ENCODE data around the gene CMSS1.

The CMSS1 gene

DNA sequence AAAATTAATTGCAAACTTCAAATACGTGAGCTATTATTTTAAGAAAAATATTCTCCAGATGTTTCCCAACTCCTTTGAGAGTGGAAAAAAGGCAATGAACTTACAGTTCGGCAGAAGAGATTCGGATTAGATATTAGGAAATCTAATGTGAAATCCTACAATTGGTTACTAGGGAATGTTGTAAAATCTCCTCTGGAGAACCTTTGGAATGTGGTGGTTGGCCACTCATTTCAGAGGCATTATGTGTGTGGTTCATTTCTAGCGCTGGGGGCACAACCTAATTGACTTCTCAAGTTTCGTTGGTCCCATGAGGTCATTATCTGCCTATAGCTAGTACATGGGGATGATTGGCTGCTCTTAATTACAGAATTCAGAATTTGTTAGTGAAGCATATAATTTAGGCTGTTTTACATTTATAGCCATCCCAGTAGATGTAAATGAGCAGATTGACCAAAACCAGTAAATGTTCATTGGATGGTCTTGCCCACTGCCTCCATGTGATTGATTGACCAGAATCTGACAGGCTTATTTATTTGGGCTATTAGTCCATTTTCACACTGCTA, 34.6 kb upstream of the CMSS1 start:
- no peak overlapping the region for H3K27ac ChIP-seq (ENCODE audit: low read depth, low read length)
- no peaks in the 10 kb centered on the region for H3K9me3 ChIP-seq (ENCODE audit: control insufficient read depth, insufficient read depth, low read depth, low read length)
- no peak overlapping the region for H3K9ac ChIP-seq (ENCODE audit: low read length)
- H3K4me3 ChIP-seq (ENCODE audit: low read depth, low read length), result no peak overlapping the region
- no peaks in the 10 kb centered on the region for H3K27me3 ChIP-seq (ENCODE audit: control insufficient read depth, insufficient read depth, low read length)
- no peaks in the 10 kb centered on the region for H3K4me1 ChIP-seq (ENCODE audit: control insufficient read depth, insufficient read depth, low read length)
- no peaks in the 10 kb centered on the region for H3K36me3 ChIP-seq (ENCODE audit: control insufficient read depth, insufficient read depth, low read length)

DNA sequence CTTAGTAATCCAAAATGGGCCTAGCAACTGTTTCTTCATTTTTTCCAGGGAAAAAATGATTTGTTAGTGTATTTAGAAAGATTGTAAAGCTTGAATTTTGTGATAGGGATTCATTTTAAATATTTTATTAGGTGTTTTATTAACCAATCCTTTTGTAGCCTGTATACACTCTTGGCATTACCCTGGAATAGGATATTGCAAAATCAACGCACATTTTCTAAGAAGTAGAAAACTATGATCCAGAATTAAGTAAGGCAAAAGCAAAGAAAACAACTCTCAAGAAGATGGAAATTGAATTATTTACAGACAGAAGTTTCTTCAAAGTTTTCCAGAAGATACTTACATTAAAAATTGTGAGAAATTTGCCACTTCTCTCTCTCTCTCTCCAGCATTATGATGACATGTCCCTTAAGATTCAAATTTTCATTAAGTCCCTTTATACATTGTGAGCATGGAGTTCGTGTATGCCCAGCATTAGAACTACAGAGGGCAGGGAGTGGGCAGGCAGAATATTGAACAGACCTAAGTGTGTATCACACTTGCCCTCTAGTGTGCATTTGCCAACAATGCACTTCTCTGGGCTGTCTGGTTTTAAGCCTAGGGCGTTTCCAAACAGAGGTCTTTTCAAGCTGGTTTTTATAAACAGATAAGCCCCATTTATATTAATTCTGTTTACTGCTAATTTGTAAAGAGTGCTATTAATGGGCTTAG, 28.5 kb upstream of the CMSS1 start:
- no peaks in the 10 kb centered on the region for H3K4me1 ChIP-seq (ENCODE audit: control insufficient read depth, insufficient read depth, low read length)
- H3K9ac ChIP-seq (ENCODE audit: low read length), result no peak overlapping the region
- H3K27ac ChIP-seq (ENCODE audit: low read depth, low read length), result no peak overlapping the region
- H3K4me3 ChIP-seq (ENCODE audit: low read depth, low read length), result no peak overlapping the region
- no peaks in the 10 kb centered on the region for H3K36me3 ChIP-seq (ENCODE audit: control insufficient read depth, insufficient read depth, low read length)
- no peaks in the 10 kb centered on the region for H3K27me3 ChIP-seq (ENCODE audit: control insufficient read depth, insufficient read depth, low read length)
- H3K9me3 ChIP-seq (ENCODE audit: control insufficient read depth, insufficient read depth, low read depth, low read length), result no peaks in the 10 kb centered on the region

DNA sequence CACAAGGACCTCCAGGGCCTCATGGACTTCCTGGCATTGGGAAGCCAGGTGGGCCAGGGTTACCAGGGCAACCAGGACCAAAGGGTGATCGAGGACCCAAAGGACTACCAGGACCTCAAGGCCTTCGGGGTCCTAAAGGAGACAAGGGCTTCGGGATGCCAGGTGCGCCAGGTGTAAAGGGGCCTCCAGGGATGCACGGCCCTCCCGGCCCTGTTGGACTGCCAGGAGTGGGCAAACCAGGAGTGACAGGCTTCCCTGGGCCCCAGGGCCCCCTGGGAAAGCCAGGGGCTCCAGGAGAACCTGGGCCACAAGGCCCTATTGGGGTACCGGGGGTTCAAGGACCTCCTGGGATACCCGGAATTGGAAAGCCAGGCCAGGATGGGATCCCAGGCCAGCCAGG, 23.2 kb upstream of the CMSS1 start:
- Histone ChIP-seq H3K36me3 (ENCODE audit: control insufficient read depth, insufficient read depth, low read length) (no peaks in the 10 kb centered on the region), H3K27ac (ENCODE audit: low read depth, low read length) (no peak overlapping the region), H3K27me3 (ENCODE audit: control insufficient read depth, insufficient read depth, low read length) (no peaks in the 10 kb centered on the region), H3K9ac (ENCODE audit: low read length) (no peak overlapping the region), H3K4me1 (ENCODE audit: control insufficient read depth, insufficient read depth, low read length) (no peaks in the 10 kb centered on the region), H3K4me3 (ENCODE audit: low read depth, low read length) (no peak overlapping the region), H3K9me3 (ENCODE audit: control insufficient read depth, insufficient read depth, low read depth, low read length) (no peaks in the 10 kb centered on the region)

DNA sequence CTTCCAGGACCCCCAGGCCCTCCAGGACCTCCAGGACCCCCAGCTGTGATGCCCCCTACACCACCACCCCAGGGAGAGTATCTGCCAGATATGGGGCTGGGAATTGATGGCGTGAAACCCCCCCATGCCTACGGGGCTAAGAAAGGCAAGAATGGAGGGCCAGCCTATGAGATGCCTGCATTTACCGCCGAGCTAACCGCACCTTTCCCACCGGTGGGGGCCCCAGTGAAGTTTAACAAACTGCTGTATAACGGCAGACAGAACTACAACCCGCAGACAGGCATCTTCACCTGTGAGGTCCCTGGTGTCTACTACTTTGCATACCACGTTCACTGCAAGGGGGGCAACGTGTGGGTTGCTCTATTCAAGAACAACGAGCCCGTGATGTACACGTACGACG, 22.1 kb upstream of the CMSS1 start:
- H3K27me3 ChIP-seq (ENCODE audit: control insufficient read depth, insufficient read depth, low read length), result no peaks in the 10 kb centered on the region
- no peak overlapping the region for H3K27ac ChIP-seq (ENCODE audit: low read depth, low read length)
- no peaks in the 10 kb centered on the region for H3K36me3 ChIP-seq (ENCODE audit: control insufficient read depth, insufficient read depth, low read length)
- H3K9me3 ChIP-seq (ENCODE audit: control insufficient read depth, insufficient read depth, low read depth, low read length), result no peaks in the 10 kb centered on the region
- H3K4me1 ChIP-seq (ENCODE audit: control insufficient read depth, insufficient read depth, low read length), result no peaks in the 10 kb centered on the region
- no peak overlapping the region for H3K9ac ChIP-seq (ENCODE audit: low read length)
- H3K4me3 ChIP-seq (ENCODE audit: low read depth, low read length), result no peak overlapping the region

DNA sequence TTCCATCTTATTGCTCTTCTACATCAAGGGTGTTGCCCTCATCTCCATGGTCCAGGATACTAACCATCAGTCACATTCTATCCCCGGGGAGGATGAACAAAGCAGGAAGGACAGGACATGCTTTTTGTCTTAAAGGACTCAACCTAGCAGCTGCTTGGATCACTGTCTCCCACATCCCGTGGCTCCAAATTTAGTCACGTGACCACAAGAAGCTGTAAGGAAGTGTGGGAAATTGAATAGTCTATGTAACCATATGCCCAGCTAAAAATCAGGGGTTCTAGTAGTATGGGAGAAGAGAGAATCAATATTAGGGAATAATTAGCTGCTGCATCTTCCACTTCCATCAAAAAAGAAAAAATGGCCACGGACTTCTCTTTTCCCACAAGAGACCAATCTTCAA, 18.2 kb upstream of the CMSS1 start:
- Histone ChIP-seq H3K4me3 (ENCODE audit: low read depth, low read length) (no peak overlapping the region), H3K9me3 (ENCODE audit: control insufficient read depth, insufficient read depth, low read depth, low read length) (peaks cover 20% of the 10 kb centered on the region), H3K4me1 (ENCODE audit: control insufficient read depth, insufficient read depth, low read length) (no peaks in the 10 kb centered on the region), H3K27me3 (ENCODE audit: control insufficient read depth, insufficient read depth, low read length) (no peaks in the 10 kb centered on the region), H3K9ac (ENCODE audit: low read length) (no peak overlapping the region), H3K36me3 (ENCODE audit: control insufficient read depth, insufficient read depth, low read length) (no peaks in the 10 kb centered on the region), H3K27ac (ENCODE audit: low read depth, low read length) (no peak overlapping the region)

DNA sequence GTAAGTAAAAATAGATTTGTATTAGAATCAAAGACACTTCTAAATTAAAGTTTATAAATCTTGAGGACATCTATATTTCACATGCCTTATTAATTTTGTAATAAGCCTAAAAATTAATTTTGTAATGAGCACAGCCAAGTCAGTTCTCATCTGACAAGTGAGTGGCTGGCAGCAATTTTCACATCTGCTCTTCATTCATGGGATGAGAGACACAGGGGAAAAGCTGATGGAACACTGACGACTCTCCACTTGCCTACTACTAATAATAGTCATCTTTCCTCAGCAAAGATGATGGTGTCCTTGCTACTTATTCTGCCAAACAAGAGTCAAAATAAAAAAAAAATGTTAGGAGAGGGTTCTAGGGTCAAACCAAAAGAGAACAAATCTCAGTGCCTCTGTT, 14.4 kb upstream of the CMSS1 start:
- Histone ChIP-seq H3K9me3 (ENCODE audit: control insufficient read depth, insufficient read depth, low read depth, low read length) (peaks cover 41% of the 10 kb centered on the region), H3K27me3 (ENCODE audit: control insufficient read depth, insufficient read depth, low read length) (no peaks in the 10 kb centered on the region), H3K4me1 (ENCODE audit: control insufficient read depth, insufficient read depth, low read length) (no peaks in the 10 kb centered on the region), H3K27ac (ENCODE audit: low read depth, low read length) (no peak overlapping the region), H3K36me3 (ENCODE audit: control insufficient read depth, insufficient read depth, low read length) (no peaks in the 10 kb centered on the region), H3K9ac (ENCODE audit: low read length) (no peak overlapping the region), H3K4me3 (ENCODE audit: low read depth, low read length) (no peak overlapping the region)

DNA sequence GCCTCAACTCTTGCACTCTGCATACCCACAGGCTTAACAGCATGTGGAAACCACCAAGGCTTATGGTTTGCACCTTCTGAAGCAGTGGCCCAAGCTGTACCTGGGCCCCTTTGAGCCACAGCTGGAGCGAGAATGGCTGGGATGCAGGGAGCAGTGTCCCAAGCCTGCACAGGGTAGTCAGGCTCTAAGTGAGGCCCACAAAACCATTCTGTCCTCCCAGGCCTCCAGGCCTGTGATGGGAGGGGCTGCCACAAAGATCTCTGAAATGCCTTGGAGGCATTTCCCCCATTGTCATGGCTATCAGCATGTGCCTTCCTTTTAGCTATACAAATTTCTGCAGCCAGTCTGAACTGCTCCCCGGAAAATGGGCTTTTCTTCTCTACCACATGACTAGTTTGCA, 12.5 kb upstream of the CMSS1 start:
- no peaks in the 10 kb centered on the region for H3K4me1 ChIP-seq (ENCODE audit: control insufficient read depth, insufficient read depth, low read length)
- no peaks in the 10 kb centered on the region for H3K36me3 ChIP-seq (ENCODE audit: control insufficient read depth, insufficient read depth, low read length)
- H3K4me3 ChIP-seq (ENCODE audit: low read depth, low read length), result no peak overlapping the region

DNA sequence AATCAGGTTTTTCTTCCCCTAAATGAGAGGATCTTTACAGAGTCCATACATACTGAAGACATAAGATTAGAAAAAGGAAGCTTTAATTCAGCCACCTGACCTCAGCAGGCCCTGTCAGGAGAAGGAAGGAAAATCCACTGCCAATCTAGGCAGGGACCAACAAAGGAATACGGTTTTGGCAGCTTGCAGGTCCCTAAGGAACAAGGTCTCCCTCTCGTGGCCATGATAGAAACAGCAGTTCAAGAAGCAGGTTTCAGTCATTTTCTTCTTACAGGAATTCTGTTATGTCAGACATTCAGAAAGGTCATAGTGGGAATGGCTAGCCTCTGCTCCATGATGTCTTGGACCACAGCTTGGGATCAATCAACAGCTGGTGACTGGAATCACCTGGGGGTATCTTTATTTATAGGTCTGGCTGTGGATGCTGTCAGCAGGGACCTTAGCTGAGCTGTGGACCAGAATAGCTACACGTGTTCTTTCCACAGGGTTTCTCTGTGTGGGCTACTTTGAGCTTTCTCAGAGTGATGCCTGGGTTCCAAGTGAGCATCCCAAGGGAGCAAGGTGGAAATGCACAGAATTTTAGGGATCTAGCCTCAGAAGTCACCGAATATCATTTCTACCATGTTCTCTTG, 9.4 kb upstream of the CMSS1 start:
- H3K36me3 ChIP-seq (ENCODE audit: control insufficient read depth, insufficient read depth, low read length), result no peaks in the 10 kb centered on the region
- no peak overlapping the region for H3K9ac ChIP-seq (ENCODE audit: low read length)
- peaks cover 30% of the 10 kb centered on the region for H3K9me3 ChIP-seq (ENCODE audit: control insufficient read depth, insufficient read depth, low read depth, low read length)
- no peak overlapping the region for H3K4me3 ChIP-seq (ENCODE audit: low read depth, low read length)
- H3K27me3 ChIP-seq (ENCODE audit: control insufficient read depth, insufficient read depth, low read length), result no peaks in the 10 kb centered on the region
- H3K4me1 ChIP-seq (ENCODE audit: control insufficient read depth, insufficient read depth, low read length), result no peaks in the 10 kb centered on the region
- H3K27ac ChIP-seq (ENCODE audit: low read depth, low read length), result no peak overlapping the region

More for the DNA sequence above, 12.5 kb upstream of the CMSS1 start:
- Histone ChIP-seq H3K9me3 (ENCODE audit: control insufficient read depth, insufficient read depth, low read depth, low read length) (peaks cover 41% of the 10 kb centered on the region), H3K9ac (ENCODE audit: low read length) (no peak overlapping the region), H3K27me3 (ENCODE audit: control insufficient read depth, insufficient read depth, low read length) (no peaks in the 10 kb centered on the region), H3K27ac (ENCODE audit: low read depth, low read length) (no peak overlapping the region)

DNA sequence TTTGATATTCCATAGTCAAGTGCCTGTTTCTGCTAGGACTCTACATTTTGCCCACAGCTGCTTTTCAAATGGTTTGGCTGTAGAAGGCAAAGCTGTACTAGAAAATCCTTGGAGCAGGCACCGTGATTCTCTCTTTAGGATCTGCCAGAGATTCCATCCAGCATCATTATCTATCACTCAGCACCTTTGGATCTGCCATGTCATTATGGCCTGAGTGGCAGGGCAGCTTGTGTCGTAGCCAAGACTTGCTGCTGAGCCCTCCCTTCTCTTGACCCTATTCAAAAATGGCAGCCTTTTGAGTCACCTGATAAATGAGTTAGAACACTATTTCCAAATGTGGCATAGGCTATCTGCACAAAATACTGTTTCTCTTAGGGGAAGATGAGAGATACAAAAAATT, 8.1 kb upstream of the CMSS1 start:
- Histone ChIP-seq H3K9me3 (ENCODE audit: control insufficient read depth, insufficient read depth, low read depth, low read length) (peaks cover 19% of the 10 kb centered on the region), H3K36me3 (ENCODE audit: control insufficient read depth, insufficient read depth, low read length) (no peaks in the 10 kb centered on the region), H3K9ac (ENCODE audit: low read length) (no peak overlapping the region), H3K4me3 (ENCODE audit: low read depth, low read length) (no peak overlapping the region), H3K27ac (ENCODE audit: low read depth, low read length) (no peak overlapping the region), H3K27me3 (ENCODE audit: control insufficient read depth, insufficient read depth, low read length) (no peaks in the 10 kb centered on the region), H3K4me1 (ENCODE audit: control insufficient read depth, insufficient read depth, low read length) (no peaks in the 10 kb centered on the region)

DNA sequence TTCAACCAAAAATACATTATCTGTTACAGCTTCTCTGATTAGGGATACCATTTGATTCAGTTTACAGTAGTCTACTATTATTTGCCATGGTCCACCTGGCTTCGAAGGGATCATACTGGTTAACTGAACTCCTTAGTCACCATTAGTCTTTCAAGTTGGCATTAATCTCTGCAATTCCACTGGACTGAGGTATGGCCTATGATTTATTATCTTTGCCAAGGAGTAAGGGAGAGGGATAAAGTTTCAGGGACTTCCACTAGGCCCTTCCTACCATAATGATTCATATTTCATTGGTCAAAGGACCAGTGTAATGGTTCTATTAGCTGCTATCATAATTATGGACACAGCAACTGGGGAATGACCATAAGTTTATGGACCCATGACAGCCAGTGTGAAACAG, 7.3 kb upstream of the CMSS1 start:
- no peaks in the 10 kb centered on the region for H3K4me1 ChIP-seq (ENCODE audit: control insufficient read depth, insufficient read depth, low read length)
- no peak overlapping the region for H3K4me3 ChIP-seq (ENCODE audit: low read depth, low read length)
- H3K9me3 ChIP-seq (ENCODE audit: control insufficient read depth, insufficient read depth, low read depth, low read length), result peaks cover 11% of the 10 kb centered on the region
- no peak overlapping the region for H3K27ac ChIP-seq (ENCODE audit: low read depth, low read length)
- H3K36me3 ChIP-seq (ENCODE audit: control insufficient read depth, insufficient read depth, low read length), result no peaks in the 10 kb centered on the region
- H3K27me3 ChIP-seq (ENCODE audit: control insufficient read depth, insufficient read depth, low read length), result no peaks in the 10 kb centered on the region
- no peak overlapping the region for H3K9ac ChIP-seq (ENCODE audit: low read length)

DNA sequence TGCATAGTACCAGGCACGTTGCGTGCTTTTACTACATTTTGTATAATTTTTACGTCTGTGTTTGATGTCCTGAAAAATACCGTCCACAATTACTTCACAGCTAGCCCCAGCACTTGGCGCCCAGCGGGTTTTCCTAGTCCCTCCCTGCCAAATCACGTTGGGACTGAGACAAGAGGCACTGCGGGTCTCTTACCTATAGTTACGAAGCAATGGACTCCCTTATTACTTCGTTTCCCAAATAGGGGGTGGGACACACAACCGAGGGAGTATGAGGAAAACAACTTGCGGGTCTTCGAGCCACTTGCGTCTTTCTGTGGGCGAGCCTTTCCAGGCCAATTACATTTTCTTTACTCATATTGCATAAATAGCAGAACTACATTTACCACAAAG, 620 bp upstream of the CMSS1 start:
- no peaks in the 10 kb centered on the region for H3K27me3 ChIP-seq (ENCODE audit: control insufficient read depth, insufficient read depth, low read length)
- peaks cover 5% of the 10 kb centered on the region for H3K4me1 ChIP-seq (ENCODE audit: control insufficient read depth, insufficient read depth, low read length)
- peak overlapping the region; percentile 92 for H3K4me3 ChIP-seq (ENCODE audit: low read depth, low read length)
- no peaks in the 10 kb centered on the region for H3K36me3 ChIP-seq (ENCODE audit: control insufficient read depth, insufficient read depth, low read length)
- no peaks in the 10 kb centered on the region for H3K9me3 ChIP-seq (ENCODE audit: control insufficient read depth, insufficient read depth, low read depth, low read length)
- H3K27ac ChIP-seq (ENCODE audit: low read depth, low read length), result peak overlapping the region; percentile 96
- peak overlapping the region; percentile 98 for H3K9ac ChIP-seq (ENCODE audit: low read length)

All from HUES6 (cell line).